HepG2 (cell line): Measurements from ENCODE around the gene SEC61G. TPM values are rescaled to one million over a fixed set of nuclear protein-coding genes. Genes with fewer than 3 reads are reported as not detected.

Source experiments
- ATAC-seq: fragments of 200-7000 bp; cut with Tn5 transposase; 3 replicates; pipeline ENCODE4 v1.9.1; 2020; ENCODE audit warnings: mild to moderate bottlenecking, moderate library complexity
- BruUV-seq: library from RNA; stranded (reverse); fragments of 400-500 nt; replicated peaks from 2 replicates; lab custom pipeline; 2021; lab: Mats Ljungman, UMichigan
- CTCF ChIA-PET: fragments of 300-600 bp; formaldehyde crosslinking; extraction: SDS; loops from one replicate; lab custom pipeline; 2021; ENCODE audit warnings: low total read pairs, inconsistent platforms, low intra/inter-chr PET ratio; lab: Yijun Ruan, JAX
- POLR2A ChIA-PET: fragments of 350-600 bp; sonication (Branson Sonifier 250); formaldehyde crosslinking; loops from one replicate; lab custom pipeline; 2020; ENCODE audit warnings: antibody characterized with exemption, inconsistent platforms; lab: Yijun Ruan, JAX
- DNase-seq: peaks from one replicate; pipeline ENCODE4 v3.0.0-alpha.2; 2015; ENCODE audit warnings: low spot score
- FAIRE-seq: peaks from 3 replicates; lab custom pipeline; 2011; peaks lifted over from hg19 to GRCh38; lab: Jason Lieb, UNC
- H2AFZ ChIP-seq: one replicate; pipeline ENCODE4 v1.6.1; 2011; ENCODE audit warnings: low read length, inconsistent platforms
- H3K27ac ChIP-seq: fragments of 300-600 bp; 3 replicates; pipeline ENCODE4 v1.8.0; 2011; ENCODE audit warnings: mixed run types, mild to moderate bottlenecking, mixed read lengths, low read length, inconsistent platforms; ENCODE audit not compliant: insufficient read depth; ENCODE audit errors: extremely low read length
- H3K27me3 ChIP-seq, 2 experiments: fragments of 200-600 bp in 1 of 2; 2 replicates in 1 of 2; 3 replicates in 1 of 2; pipeline versions ENCODE4 v1.6.0 to v1.8.0; 2011; ENCODE audit warnings: low read length in 2 of 2, mild to moderate bottlenecking in 2 of 2, moderate library complexity in 2 of 2, inconsistent platforms in 1 of 2; ENCODE audit not compliant: insufficient read depth in 2 of 2, control insufficient read depth in 1 of 2
- H3K36me3 ChIP-seq, 2 experiments: fragments of 200-600 bp in 1 of 2; replicated peaks in 1 of 2; 2 replicates in 1 of 2; 3 replicates in 1 of 2; pipeline versions ENCODE4 v1.5.1 to v1.8.0; 2011; ENCODE audit warnings: low read length in 2 of 2, inconsistent platforms in 1 of 2; ENCODE audit not compliant: insufficient read depth in 2 of 2, control insufficient read depth in 1 of 2
- H3K4me1 ChIP-seq: 2 replicates; pipeline ENCODE4 v1.5.1; 2012; ENCODE audit warnings: low read length, inconsistent platforms; ENCODE audit not compliant: insufficient read depth
- H3K4me2 ChIP-seq: 2 replicates; pipeline ENCODE4 v1.6.0; 2011; ENCODE audit warnings: low read depth, low read length, inconsistent platforms
- H3K4me3 ChIP-seq, 3 experiments: fragments of 200-600 bp in 1 of 3; sonication (generic), shearing (Covaris generic) in 1 of 3; replicated peaks in 1 of 3; 2 replicates each; pipeline ENCODE4 v1.5.1; 2011 to 2016; ENCODE audit warnings: low read length in 3 of 3, inconsistent platforms in 2 of 3, low read depth in 2 of 3, mild to moderate bottlenecking in 2 of 3, control low read depth in 1 of 3, mixed read lengths in 1 of 3; ENCODE audit not compliant: insufficient read depth in 1 of 3
- H3K79me2 ChIP-seq: one replicate; pipeline ENCODE4 v1.6.1; 2011; ENCODE audit warnings: low read length, inconsistent platforms; ENCODE audit not compliant: insufficient read depth
- H3K9ac ChIP-seq: 2 replicates; pipeline ENCODE4 v1.6.0; 2011; ENCODE audit warnings: mild to moderate bottlenecking, low read depth, low read length, inconsistent platforms; ENCODE audit not compliant: insufficient read depth
- H3K9me3 ChIP-seq: 2 replicates; pipeline ENCODE4 v1.5.1; 2012; ENCODE audit warnings: mild to moderate bottlenecking, low read length
- H4K20me1 ChIP-seq: 2 replicates; pipeline ENCODE4 v1.6.0; 2011; ENCODE audit warnings: inconsistent platforms, mild to moderate bottlenecking, low read length, moderate library complexity; ENCODE audit not compliant: insufficient read depth
- DRAP1 ChIP-seq: IDR thresholded peaks from 2 replicates; pipeline ENCODE4 v1.6.1; 2016; ENCODE audit warnings: missing genetic modification reagents, missing compliant biosample characterization
- MEIS1 ChIP-seq: sonication (generic); formaldehyde crosslinking; IDR thresholded peaks from 2 replicates; pipeline ENCODE4 v1.9.0; 2021; ENCODE audit warnings: mild to moderate bottlenecking, missing genetic modification reagents, moderate library complexity, borderline replicate concordance
- RAD21 ChIP-seq: fragments of 450-650 bp; formaldehyde crosslinking; IDR thresholded peaks from 2 replicates; pipeline ENCODE4 v1.5.0; 2020; ENCODE audit warnings: mild to moderate bottlenecking
- RARA ChIP-seq: IDR thresholded peaks from 2 replicates; pipeline ENCODE4 v1.6.1; 2016; ENCODE audit warnings: missing genetic modification reagents, missing compliant biosample characterization
- RBM39 ChIP-seq: fragments of 200-400 bp; formaldehyde crosslinking; IDR thresholded peaks from one replicate; pipeline ENCODE4 v1.6.1; 2018; ENCODE audit warnings: antibody characterized with exemption, mild to moderate bottlenecking, low read depth, low read length; ENCODE audit not compliant: poor library complexity, severe bottlenecking
- TRIM22 ChIP-seq: fragments of 450-650 bp; IDR thresholded peaks from 2 replicates; pipeline ENCODE4 v1.6.1; 2017
- ZNF510 ChIP-seq: sonication (generic); formaldehyde crosslinking; IDR thresholded peaks from 2 replicates; pipeline ENCODE4 v1.4.0; 2020; ENCODE audit warnings: low read depth, mild to moderate bottlenecking, missing genetic modification reagents
- ZNF773 ChIP-seq: sonication (generic); formaldehyde crosslinking; IDR thresholded peaks from 2 replicates; pipeline ENCODE4 v1.4.0; 2020; ENCODE audit warnings: missing genetic modification reagents, borderline replicate concordance
- ZSCAN29 ChIP-seq: sonication (generic); formaldehyde crosslinking; conservative IDR thresholded peaks from 2 replicates; pipeline ENCODE4 v1.4.0; 2020; ENCODE audit warnings: mild to moderate bottlenecking, missing genetic modification reagents
- WGBS: methylation state at CpG from one replicate; pipeline ENCODE4 v1.1.6; 2017; ENCODE audit warnings: low lambda C conversion rate; 5-methylcytosine and 5-hydroxymethylcytosine counted together
- in situ Hi-C: cut with HindIII; loops from 2 replicates; pipeline ENCODE4 v1.10.0; 2017; ENCODE audit warnings: low pct_unique_long_range_greater_than_20kb; ENCODE audit not compliant: extremely low pct_ligation_motif_present
- intact Hi-C: fragments of 100-400 bp; cut with micrococcal nuclease; formaldehyde crosslinking; loops from one replicate; pipeline ENCODE4 v1.10.0; 2022; ENCODE audit not compliant: unreplicated experiment
- polyA plus RNA-seq, 8 experiments: library from polyadenylated mRNA; depleted of rRNA in 3 of 8; stranded (reverse) in 7 of 8; unstranded in 1 of 8; fragments of >200 nt; fragmentation: Illumina TruSeq in 4 of 8; extraction: Trizol in 4 of 8; gene quantifications; 2 replicates each; pipeline versions ENCODE4 v1.2.1 to v1.2.3, GENCODE V29; 2011 to 2016; ENCODE audit warnings: low read depth in 4 of 8, missing spikeins in 1 of 8, mixed read lengths in 1 of 8; ENCODE audit not compliant: insufficient read depth in 1 of 8
- total RNA-seq, 5 experiments: library from RNA; depleted of rRNA; stranded (reverse); fragments of >200 nt; fragmentation: Illumina TruSeq; extraction: Trizol; gene quantifications; 2 replicates each; pipeline ENCODE4 v1.2.3, GENCODE V29; 2016; ENCODE audit warnings: low read depth in 1 of 5
- TF ChIP-seq, protein P1 (sequence below): sonication (generic); formaldehyde crosslinking; IDR thresholded peaks from 2 replicates; pipeline ENCODE4 v1.4.0; 2020; ENCODE audit warnings: missing genetic modification reagents

SEC61G gene
- total and polyA plus RNA-seq, 2 of the 13 experiments (the other 11 are each of a cell fraction or from before 2014, with no cell fraction given), result 126 to 328 TPM

GRCh38 chr7:54796150-54796549, 37.1 kb upstream of the SEC61G start:
- DNase-seq (no peak), FAIRE-seq (no peak), ATAC-seq (no peak)
- Histone ChIP-seq H3K79me2 (no peaks in the 10 kb centered on the region), H3K9me3 (no peaks in the 10 kb centered on the region), H3K4me3 (no peak overlapping the region), H3K9ac (no peak overlapping the region), H3K4me1 (no peaks in the 10 kb centered on the region), H4K20me1 (no peaks in the 10 kb centered on the region), H3K4me2 (no peak overlapping the region), H3K36me3 (no peaks in the 10 kb centered on the region)
- WGBS, result 32% methylated on average over 6 of the region's 6 CpGs
- POLR2A ChIA-PET, result no interaction called here
- no TSS peak for BruUV-seq
- in situ Hi-C loops (no loop called here), intact Hi-C loops (no loop called here)
- TF ChIP-seq DRAP1 (no peak), ZSCAN29 (CRISPR knock-in tag) (no peak), RAD21 (CRISPR knock-in tag) (no peak), TRIM22 (no peak), ZNF773 (CRISPR knock-in tag) (no peak), RBM39 (no peak), RARA (CRISPR knock-in tag) (no peak), ZNF510 (CRISPR knock-in tag) (no peak), MEIS1 (CRISPR knock-in tag) (no peak)
- TF ChIP-seq, protein P1, sequence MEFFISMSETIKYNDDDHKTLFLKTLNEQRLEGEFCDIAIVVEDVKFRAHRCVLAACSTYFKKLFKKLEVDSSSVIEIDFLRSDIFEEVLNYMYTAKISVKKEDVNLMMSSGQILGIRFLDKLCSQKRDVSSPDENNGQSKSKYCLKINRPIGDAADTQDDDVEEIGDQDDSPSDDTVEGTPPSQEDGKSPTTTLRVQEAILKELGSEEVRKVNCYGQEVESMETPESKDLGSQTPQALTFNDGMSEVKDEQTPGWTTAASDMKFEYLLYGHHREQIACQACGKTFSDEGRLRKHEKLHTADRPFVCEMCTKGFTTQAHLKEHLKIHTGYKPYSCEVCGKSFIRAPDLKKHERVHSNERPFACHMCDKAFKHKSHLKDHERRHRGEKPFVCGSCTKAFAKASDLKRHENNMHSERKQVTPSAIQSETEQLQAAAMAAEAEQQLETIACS (CRISPR knock-in tag), result no peak
- TF ChIP-seq, all 625 proteins: peak for 0
- H3K27ac ChIP-seq, result no peak overlapping the region
- no peak overlapping the region for H2AFZ ChIP-seq
- CTCF ChIA-PET, result no interaction called here
- H3K27me3 ChIP-seq, result peaks cover 1 to 7% of the 10 kb centered on the region in 2 experiments; a peak in 3 of 5 replicates
